GM12873 (cell line): Measurements from ENCODE around the gene NR2E3.

ENCODE experiments used
- CTCF ChIP-seq: IDR thresholded peaks from 2 replicates; pipeline ENCODE4 v1.5.1; 2012; ENCODE audit warnings: low read depth, mild to moderate bottlenecking, moderate library complexity, low read length, control low read depth; ENCODE audit not compliant: insufficient read depth; ENCODE audit errors: missing control alignments

Gene NR2E3

GRCh38 chr15:71810256-71811035 is at the start of gene NR2E3:
NR2E3 (plus strand) TSS chr15:71810554; CDS start chr15:71810744, 190 bp downstream.
- TF ChIP-seq CTCF: no peak

- TF ChIP-seq CTCF: no peak
Measured at GRCh38 chr15:71760852-71761251, 49.5 kb upstream of the NR2E3 start.

DNA sequence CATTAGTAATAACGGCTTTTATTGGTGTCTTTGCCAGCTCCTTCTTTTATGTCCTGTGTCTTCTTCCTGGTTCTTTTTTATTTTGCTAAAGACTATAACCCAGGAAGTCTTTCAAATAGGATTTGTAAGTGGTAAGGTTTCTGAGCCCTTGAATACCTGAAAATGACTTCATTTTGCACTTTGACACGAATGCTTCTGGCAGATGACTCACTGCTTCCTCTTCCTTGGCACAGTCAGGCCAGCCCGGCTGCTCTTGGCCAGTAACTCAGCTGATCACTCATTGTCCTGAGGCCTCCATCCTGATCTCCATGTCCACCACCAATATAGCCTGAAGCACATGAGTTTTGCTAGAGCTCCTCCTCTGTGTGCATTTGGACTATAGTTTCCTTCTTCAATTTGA is 48.7 kb upstream of the NR2E3 start:
- TF ChIP-seq CTCF: no peak

GRCh38 chr15:71768184-71768583 is 42.2 kb upstream of the NR2E3 start:
- no peak for TF ChIP-seq CTCF

DNA sequence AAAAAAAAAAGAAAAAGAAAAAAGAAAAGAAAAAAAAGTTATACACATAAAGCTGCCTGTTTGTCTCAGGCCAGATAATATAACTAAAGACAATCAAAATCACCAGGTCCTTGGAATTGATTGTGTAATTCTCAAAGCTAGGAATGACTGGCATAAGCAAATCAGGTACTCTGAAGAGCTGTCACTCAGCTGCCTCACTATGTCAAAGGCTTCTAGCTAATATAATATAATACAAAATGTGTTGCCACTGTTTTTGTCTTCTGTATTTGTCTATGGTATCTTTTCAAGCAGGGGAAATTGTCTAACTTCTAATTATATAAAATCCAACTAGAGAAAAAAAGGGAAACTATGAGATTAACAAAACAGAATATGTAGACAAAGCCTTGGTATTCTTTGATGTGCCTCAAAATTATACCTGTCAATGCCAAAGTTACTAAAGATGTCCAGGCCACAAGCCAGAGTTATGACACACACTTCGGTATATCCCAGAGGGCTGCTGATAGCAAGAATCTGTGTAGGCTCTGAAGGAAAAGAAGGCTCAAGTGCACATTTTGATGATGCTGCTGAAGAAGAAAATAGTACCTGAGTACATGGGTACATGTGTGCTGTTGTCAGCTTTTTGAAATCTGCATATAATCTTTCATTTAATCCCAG is 37.0 kb upstream of the NR2E3 start:
- TF ChIP-seq CTCF: no peak

DNA sequence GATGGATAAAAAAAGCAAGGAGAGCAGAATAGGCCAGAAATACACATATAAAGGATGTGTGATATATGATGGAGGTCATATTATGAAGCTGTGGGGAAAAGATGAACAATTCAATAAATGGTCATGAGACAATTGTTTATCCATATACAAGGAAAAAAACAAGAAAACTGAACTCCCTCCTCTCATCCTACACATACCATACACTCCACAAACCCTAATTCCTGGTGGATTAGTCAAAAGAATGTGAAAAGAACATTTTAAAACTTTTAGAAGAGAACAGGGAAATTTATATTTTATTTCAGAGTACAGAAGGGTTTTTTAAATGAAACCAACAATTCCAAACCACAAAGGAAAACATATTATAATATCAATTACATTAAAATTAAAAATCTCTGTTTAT is 34.5 kb upstream of the NR2E3 start:
- no peak for TF ChIP-seq CTCF

GRCh38 chr15:71776304-71776703 is 34.0 kb upstream of the NR2E3 start:
- TF ChIP-seq CTCF: no peak
